Epithelial cell of proximal tubule (primary cell): ENCODE data around the gene SLC9A2. TPM values are rescaled to one million over a fixed set of nuclear protein-coding genes. Genes with fewer than 3 reads are reported as not detected.

Experiments
- DNase-seq: peaks from one replicate; pipeline ENCODE4 v3.0.0-alpha.2; 2011; ENCODE audit warnings: low read depth
- H3K4me3 ChIP-seq: 2 replicates; pipeline ENCODE4 v1.5.1; 2011; ENCODE audit warnings: low read depth, mild to moderate bottlenecking, low read length
- CTCF ChIP-seq: conservative IDR thresholded peaks from 2 replicates; pipeline ENCODE4 v1.5.1; 2012; ENCODE audit warnings: low read depth, mild to moderate bottlenecking, low read length
- total RNA-seq: library from RNA; depleted of rRNA; stranded (reverse); fragments of >200 nt; gene quantifications from 2 replicates; pipeline ENCODE4 v1.2.3, GENCODE V29; 2015

Gene SLC9A2
- total RNA-seq, 1 donor from 2014 or later: 0.86 TPM

DNA sequence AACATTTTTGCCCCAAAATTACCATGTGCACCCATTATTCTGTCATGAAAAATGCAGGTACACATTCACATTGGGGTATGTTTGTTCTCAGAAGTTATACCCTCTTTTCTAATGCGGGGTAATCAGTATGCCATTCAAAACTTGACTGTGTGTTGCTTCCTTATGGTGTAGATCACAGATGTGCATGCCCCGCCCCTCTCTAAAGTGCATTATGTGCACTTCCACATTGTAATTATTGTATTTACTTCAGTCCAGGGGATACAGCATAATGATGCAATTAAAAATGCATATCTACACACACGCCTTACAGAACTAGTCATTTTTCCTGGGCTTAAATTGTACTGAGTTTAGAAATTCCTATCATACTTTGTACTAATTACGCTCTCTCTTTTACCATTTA, 48.8 kb downstream of the SLC9A2 start:
- no peak overlapping the region for H3K4me3 ChIP-seq
- no peak for TF ChIP-seq CTCF
- no peak for DNase-seq

- H3K4me3 ChIP-seq: no peak overlapping the region
- TF ChIP-seq CTCF: no peak
- no peak for DNase-seq
These were observed 50.0 kb downstream of the SLC9A2 start for GRCh38 chr2:102669401-102669800.

DNA sequence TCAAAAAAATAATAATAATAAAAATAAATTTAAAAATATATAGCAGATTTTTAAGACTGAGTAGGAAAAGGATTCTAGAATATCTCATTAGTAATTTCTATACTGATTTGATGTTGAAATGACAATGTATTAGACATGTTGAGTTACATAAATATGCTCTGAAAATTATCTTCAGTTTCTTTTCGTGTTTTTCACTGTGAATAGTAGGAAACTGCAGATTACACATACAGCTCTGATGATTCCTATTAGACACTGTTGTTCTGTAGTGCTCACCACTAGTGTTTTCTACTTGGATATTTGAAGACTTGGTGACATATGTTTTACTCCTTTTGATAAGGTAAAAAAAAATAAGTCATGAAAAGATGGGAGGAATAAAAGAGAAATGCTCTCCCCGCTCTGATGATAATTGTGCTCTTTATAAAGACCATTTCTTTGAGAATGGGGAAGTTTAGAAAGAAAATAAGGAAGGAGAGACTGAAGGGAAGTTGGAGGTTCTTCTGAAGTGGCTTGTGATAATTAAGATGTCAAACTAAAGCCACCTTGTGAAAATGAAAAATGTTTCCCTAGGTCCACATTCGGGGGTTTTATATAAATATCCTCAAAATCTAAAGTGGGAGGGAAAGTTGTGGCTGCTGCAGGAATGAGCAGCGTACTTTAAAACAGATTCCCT, 52.9 kb downstream of the SLC9A2 start:
- H3K4me3 ChIP-seq: no peak overlapping the region
- no peak for TF ChIP-seq CTCF
- no peak for DNase-seq

DNA sequence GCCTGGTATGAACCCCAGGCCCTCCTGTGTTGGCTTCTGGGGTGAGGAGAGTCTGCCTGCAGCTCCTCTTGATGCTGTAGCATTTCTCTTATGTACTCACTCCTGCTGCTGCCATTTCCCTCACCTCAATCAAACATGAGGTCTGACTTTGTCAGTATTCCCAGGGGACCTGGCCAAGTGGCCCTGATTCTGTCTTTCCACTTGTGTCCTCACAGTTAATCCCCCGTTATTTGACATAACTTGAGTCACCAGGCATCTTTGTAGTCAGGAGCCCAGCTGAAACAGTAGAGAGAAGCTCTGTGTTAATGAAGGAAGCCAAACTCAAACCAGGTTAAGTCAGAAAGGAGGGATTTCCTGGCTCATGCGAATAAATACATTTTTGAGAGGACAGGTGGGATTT, 55.0 kb downstream of the SLC9A2 start:
- H3K4me3 ChIP-seq: no peak overlapping the region
- no peak for TF ChIP-seq CTCF
- no peak for DNase-seq

DNA sequence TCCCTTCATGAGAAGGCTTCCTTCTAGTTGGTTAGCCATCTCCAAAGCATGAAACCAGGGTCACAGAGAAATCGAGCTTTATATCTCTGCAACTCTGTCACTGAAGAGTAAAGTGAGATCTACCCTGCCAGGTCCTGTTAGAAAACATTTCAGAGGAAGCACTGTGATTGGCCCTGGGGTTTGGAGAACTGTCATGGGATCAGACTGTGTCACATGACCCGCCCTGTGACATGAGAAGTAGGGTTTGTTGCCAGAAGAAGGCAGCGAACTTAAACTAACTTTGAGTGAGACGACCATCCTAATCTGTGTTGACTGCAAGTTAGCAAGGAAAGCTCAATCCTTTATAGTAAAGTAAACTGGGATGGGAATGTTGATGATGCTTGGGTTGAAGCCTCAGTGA, 55.5 kb downstream of the SLC9A2 start:
- no peak for TF ChIP-seq CTCF

GRCh38 chr2:102677244-102678215, 58.2 kb downstream of the SLC9A2 start:
- no peak overlapping the region for H3K4me3 ChIP-seq
- DNase-seq: no peak
- TF ChIP-seq CTCF: no peak

More for the DNA sequence above, 55.5 kb downstream of the SLC9A2 start:
- no peak for DNase-seq
- H3K4me3 ChIP-seq: no peak overlapping the region

GRCh38 chr2:102678442-102678841, 59.1 kb downstream of the SLC9A2 start:
- no peak for DNase-seq
- H3K4me3 ChIP-seq: no peak overlapping the region
- no peak for TF ChIP-seq CTCF
